GM18951 (cell line): ENCODE measurements around the gene NFIL3.
"Not testable (repeated sequence)": the region's sequence is repeated elsewhere in the genome, so short reads cannot be mapped to it uniquely, and the experiment has no call there.

ENCODE experiments used
- POLR2A ChIP-seq: IDR thresholded peaks from 4 replicates; pipeline ENCODE4 v1.6.1; 2011; ENCODE audit warnings: mild to moderate bottlenecking; ENCODE audit not compliant: insufficient read length, insufficient read depth; ENCODE audit errors: extremely low read depth
- in situ Hi-C: fragments of 300-500 bp; cut with MboI; formaldehyde crosslinking; loops from one replicate; pipeline ENCODE4 v1.12.0; 2022; ENCODE audit warnings: low sequenced_read_pairs, mixed read lengths, inconsistent platforms; ENCODE audit not compliant: unreplicated experiment

NFIL3 gene

DNA sequence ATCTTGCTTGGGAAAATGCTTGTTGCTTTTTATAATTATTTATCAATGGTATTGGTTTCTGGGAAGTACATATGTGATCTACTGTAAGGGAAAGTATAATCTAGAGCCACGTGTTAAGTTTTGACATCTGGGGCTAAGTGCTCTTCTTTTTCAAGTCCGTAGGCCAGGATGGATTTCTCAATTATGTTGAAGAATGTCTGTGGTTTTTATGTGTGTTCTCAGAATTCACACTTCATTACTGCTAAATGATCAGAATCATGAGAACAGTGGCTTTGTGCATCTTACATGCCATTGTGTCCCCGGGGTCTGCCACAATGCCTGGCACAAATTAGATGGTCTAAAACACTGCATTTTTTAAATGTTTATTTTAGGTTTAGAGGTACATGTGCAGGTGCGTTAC, 47.4 kb downstream of the NFIL3 start:
- in situ Hi-C loops: no loop called here
- no peak for TF ChIP-seq POLR2A

DNA sequence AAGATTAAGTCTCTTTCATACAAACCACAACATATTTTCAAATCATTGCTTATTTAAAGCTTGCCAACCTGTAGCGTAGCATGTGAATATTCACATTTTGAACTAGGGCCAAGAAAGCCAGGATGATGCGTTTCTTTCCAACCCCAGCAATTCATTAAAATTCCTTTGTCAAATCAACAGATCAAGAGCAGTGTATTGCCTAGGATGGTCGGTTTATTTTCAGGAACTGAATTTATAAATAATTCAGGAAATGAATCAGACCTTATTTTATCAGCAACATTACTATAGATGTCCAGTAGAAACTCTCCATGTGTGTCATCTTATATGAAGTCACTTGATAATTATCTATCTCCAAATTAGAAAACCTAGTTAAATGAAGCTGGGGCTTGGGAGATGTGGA, 48.7 kb downstream of the NFIL3 start:
- in situ Hi-C loops: no loop called here
- no peak for TF ChIP-seq POLR2A

DNA sequence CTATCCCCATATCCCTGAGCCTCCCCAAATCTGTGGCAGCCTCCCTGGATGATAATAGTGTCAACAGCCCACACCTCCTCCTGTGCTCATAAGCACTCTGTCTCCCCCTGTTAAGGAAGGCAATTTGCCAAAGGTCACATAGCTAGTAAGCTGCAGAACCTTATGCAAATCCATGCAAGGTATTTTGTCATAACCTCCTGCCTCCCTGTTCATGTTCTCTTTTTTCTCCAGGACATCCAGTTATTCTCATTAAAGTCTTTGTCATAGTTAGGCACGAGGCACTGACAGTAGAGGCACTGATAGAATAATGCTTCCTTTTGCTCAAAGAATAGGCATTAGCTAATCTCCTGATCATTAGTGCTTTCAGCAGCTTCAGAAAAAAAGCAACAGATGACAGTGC, 51.7 kb downstream of the NFIL3 start:
- TF ChIP-seq POLR2A: no peak
- in situ Hi-C loops: no loop called here

DNA sequence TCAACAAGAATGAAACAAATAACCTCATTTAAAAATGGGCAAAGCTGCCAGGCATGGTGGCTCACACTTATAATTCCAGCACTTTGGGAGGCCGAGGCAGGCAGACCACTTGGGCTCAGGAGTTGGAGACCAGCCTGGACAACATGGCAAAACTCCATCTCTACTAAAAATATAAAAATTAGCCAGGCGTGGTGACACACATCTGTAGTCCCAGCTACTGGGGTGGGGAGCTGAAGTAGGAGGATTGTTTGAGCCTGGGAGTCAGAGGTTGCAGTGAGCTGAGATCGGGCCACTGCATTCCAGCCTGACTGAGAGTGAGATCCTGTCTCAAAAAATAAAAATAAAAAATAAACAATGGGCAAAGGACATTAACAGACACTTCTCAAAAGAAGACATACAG, 53.6 kb downstream of the NFIL3 start:
- in situ Hi-C loops: not testable (repeated sequence)

DNA sequence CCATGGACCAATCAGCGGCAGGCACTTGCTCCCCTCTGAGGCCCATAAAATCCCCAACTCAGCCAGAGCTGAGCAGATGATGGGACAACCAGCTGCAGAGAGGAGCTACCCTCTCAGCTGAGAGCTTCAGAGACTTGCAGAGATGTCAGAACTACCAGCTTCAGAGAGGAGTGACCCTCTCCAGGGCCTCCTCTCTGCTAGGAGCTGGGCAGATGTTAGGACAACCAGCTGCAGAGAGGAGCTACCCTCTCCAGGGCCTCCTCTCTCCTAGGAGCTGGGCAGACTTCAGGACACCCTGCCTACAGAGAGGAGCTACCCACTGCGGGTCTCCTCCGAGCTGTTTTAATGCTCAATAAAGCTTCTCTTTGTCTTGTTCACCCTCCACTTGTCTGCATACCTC, 58.9 kb downstream of the NFIL3 start:
- in situ Hi-C loops: no loop called here
- TF ChIP-seq POLR2A: no peak

DNA sequence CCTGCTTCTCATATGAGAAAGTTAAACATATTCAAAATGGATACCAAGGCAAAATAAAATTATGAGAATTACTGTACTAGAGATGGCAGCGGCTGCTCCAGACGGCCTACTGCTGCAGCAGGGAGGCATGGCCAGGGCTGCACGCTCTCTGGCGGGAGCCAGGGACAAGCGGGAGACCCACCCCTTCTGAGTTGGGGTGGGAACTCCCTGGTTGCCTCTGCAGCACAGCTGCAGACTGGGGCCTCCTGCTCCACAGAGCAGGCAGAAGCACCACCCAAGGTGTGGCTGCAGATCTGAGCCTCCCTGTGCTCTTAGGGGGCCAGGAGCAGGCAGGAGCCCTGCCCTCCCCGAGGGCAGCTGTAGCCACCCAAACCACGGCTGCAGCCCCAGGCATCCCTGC, 59.6 kb downstream of the NFIL3 start:
- in situ Hi-C loops: no loop called here
- no peak for TF ChIP-seq POLR2A

DNA sequence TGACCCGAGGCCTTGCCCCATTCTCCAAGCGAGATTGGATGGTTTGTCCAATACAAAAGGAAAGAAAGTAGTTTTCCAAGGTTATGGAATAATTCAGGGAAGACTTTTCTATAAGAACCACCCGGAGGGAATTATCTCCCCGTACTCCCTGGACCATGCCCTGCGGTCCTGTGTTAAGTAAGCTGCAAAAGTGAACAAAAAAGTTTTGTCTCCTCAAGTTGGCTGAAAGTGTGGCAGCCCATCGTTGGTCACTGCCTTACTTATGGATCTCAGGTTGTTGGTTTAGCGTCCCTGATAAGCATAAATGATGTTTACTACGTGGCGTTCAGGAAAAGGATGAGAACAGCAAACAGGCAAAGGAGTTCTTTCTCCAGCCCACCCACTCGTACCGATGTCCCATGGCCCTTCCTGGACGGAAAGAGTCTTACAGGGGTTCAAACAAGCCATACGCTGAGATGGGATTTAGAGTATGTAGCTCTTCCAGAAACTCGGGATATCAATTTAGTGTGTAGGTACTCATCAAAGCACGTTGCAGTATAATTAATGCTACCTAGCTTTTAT, 61.5 kb downstream of the NFIL3 start:
- in situ Hi-C loops: no loop called here
- no peak for TF ChIP-seq POLR2A

DNA sequence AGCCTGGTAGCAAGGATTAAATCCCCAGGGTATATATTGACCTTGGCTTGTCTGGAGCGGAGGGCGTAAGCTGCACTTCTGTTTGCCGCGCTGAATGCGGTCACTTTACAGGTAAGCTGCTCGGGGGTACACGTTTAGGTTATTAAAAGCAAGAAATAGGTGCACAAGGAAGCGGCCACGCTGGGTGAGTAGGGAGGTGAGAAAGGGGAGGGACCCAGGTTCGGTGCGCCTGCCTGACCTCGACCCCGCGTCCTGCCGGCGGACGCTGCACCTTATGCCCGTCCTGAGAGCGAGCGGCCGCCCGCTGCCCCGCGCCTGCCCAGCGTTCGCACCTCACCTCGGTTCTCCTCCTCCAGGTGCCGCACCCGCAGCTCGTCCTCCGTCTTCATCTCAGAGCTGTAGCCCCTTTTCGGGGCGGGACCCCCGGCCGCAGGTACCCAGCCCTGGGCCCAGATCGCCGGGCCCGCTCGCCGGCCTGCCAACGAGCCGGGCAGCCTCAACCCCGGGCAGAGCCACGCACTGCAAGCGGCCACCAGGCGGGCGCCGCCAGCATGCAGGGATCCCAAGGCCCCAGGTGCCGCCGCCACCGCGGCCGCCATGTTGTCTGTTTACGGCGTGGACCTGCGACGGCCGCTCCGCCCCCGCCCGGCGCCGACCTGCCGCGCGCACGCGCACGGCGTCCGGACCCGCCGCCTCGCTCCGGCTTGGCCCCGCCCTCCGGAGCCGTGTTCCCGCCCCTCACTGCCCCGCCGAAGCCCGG, 62.2 kb downstream of the NFIL3 start, which contains the start of gene AUH:
Gene AUH (minus strand): TSS at position 628 of the 760 bp plus-strand sequence. CDS start 29 bp downstream, at position 599.
- peak; percentile 74 for TF ChIP-seq POLR2A
- in situ Hi-C loops: no loop called here

DNA sequence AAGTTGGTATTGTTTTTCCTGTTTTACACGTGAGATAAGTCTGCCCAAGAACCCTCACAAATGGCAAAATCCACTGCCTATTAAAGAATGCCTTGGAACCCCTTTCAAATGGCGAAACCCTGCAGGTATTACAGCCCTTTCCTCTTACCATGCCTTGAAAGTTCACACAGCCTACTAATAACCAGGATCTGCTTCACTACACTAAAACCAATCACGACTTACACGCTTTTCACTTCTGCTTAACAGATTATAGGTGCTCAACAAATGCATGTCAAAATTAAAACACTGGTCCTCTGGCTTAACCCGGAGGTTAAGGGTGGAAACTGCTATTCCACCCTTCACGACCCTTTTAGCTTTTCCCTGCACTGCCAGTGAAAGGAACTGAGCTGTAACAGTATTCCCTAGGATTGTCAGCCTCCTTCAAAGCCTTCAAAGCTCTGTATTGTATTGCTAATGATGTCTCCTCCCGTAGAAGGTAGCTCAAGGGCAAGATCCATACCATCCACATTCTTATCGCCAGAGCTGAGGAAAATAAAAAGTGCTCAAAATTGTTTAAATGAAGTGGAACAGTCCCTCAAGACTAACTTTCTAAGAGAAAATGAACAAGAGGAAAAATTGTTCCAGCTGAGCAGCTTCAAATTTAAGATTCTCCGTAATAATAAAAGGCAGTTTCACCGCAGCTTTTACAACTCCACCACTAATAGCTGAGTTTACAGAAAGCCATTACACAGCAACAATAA, 62.9 kb downstream of the NFIL3 start:
- in situ Hi-C loops: no loop called here
- no peak for TF ChIP-seq POLR2A

DNA sequence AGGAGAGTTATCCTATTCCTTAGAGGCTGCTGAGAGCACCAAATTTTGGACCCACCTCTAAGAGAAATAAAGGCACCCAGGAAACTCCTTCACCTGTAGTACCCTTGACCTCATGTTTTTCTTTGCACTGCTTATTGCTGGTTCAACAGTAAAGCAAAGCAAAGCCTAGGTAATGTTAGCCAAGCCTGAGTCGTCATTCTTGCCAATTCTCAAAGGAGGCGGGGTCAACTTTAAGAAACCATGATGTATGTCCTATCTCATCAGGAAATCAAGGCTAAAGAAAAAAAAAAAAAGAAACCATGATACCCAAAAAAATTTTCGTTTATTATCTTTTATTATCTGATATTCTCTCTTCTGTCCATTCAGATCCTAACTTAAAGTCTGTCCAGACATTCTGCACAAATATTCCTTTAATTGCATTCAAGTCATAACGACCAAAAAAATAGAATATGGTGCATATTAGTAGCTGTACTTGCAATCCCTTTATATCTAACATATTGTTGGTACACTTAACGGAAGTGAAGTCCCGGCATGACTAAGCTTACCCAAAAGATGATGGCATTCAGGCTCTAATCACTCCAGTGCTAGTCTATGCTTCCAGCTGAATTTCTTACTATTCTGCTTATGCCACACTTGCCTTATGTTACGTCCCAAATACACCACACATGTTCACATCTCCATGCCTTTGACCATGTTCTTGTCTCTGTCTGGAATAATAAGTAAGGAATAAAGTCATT, 63.7 kb downstream of the NFIL3 start:
- no peak for TF ChIP-seq POLR2A
- in situ Hi-C loops: no loop called here

DNA sequence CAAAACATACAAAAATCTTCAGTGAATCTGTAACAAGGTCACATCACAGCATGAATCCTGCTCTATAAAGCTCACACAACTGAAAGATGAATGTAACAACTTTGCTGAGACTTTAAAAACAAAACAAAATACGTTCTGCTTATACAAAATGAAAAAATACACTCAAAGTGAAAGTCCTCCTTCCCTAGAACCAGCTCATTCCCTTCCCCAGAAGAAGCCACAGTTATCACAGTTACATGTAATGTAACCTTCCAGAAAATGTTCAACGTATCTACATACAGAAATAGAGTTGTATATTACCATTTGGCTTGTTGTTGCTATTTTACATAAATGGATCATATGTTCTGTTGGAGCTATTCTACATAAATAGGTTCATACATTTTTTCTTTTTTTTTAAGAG, 64.5 kb downstream of the NFIL3 start:
- in situ Hi-C loops: no loop called here
- no peak for TF ChIP-seq POLR2A
